CD4-positive, alpha-beta T cell treated with Interleukin-1 beta for 1 hour (primary cell): ENCODE measurements around the gene RBM4.
"Not testable (repeated sequence)": the region's sequence is repeated elsewhere in the genome, so short reads cannot be mapped to it uniquely, and the experiment has no call there.

Source experiments
- DNase-seq, 2 donors: peaks; one replicate each; pipeline ENCODE4 v3.0.0-alpha.2; 2020 to 2022

The RBM4 gene, protein sequence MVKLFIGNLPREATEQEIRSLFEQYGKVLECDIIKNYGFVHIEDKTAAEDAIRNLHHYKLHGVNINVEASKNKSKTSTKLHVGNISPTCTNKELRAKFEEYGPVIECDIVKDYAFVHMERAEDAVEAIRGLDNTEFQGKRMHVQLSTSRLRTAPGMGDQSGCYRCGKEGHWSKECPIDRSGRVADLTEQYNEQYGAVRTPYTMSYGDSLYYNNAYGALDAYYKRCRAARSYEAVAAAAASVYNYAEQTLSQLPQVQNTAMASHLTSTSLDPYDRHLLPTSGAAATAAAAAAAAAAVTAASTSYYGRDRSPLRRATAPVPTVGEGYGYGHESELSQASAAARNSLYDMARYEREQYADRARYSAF

DNA sequence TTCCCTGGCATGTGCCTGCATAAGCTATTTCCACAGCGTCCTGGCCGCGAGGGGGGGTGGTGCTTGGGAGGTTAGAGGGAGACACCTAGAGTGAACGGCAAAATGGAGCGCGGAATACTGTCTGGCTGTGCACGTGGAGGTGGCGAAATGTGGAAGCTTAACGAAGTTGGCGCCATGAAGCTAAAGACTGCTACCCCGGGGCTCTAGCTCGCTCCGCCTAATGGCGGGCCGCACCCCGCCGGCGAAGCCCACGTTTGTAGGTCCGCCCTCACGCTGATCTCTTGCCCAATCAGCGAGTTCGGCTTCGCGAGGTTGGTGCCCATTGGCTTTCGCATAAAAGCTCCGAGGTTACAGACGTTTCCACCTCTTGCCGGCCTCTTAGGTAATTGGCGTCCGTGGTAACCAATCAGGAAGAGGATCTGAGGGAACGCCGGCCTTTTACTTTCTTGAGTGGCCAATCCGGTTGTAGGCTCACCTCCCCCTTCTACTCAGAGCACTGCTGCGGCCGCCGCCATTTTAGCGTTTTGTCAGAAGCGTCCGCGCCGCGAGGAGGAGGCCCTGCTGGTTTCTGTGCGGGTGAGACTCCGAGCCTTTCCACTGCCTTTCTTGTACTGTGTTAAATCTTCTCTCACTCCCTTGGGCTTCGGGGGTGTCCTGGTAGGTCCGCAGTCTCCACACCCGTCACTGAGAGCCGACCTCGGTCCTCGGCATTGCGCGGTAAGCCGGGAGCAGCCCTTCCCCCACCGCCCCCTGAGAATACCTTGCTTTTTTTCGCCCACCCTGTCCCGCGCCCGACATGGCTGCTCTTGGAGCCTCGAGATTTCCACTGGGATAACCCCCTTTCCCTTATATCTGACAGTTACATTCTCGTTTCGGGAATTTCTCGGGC lies at the start of gene RBM4:
TSS of gene RBM4 (plus strand) at position 527 of the 889 bp plus-strand sequence. CDS start 1,009 bp downstream, outside the sequence.
- peak; percentile 98 to 99 for DNase-seq

DNA sequence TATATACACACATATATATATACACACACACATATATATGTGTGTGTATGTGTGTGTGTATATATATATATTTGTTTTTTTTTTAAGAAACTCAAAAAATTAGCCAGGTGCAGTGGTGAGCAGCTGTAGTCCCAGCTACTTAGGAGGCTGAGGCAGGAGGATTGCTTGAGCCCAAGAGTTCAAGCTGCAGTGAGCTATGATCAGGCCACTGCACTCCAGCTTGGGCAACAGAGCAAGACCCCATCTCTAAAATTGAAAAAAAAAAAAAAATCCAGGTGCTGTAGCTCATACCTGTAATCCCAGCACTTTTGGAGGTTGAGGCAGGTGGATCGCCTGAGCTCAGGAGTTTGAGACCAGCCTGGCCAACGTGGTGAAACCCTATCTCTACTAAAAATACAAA lies 49.2 kb upstream of the RBM4 start:
- DNase-seq, result not testable (repeated sequence)

DNA sequence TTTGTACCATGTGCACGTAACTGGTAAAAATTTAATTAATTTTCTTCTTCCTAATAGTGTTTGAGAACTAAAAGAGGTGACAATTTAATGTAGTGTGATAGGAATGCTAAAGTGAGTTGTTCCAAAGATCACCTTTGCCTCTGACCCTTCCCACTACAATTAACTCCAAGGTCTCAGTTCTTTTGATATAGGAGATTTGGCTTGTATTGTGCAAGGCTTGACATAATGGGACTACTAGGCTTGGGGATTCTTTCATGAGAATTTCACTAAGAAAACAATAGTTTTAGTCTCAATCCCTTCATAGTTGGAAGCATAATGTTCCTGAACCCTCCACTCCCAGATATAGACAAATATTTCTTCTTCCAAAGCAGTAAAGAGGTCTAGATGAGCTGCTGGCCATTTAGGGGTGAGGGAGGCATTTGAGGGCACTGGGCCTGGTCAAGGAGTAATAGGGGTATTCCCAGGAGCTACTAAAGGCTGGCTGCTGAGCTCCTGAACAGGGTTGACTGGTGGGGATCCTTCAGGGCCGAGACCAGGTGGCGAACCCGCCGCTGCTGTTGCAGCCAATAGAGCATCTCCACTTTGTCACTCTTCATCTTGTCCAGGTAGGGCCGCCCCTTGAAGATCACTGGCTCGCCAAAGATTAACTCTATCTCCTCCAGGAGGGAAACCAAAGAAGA lies 48.4 kb upstream of the RBM4 start:
- DNase-seq, result no peak

DNA sequence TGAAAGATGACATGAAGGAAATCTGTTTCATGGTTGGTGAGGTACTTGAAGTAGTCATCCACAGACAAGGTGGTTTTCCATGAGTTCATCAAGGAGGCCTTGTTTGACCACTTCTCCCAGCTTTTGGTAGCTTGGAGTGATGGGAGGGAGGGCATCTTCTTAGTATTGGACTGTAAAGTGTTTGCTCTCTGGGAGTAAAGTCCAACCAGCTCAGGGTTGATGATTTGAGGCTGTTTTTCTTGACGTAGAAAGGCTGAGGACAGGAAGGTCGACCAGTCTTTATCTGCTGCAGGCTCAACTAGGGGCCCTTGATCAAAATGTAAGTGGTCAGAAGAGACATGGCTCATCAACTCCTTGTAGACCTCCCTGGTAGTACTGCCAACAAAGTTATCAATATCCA lies 47.3 kb upstream of the RBM4 start:
- no peak for DNase-seq

DNA sequence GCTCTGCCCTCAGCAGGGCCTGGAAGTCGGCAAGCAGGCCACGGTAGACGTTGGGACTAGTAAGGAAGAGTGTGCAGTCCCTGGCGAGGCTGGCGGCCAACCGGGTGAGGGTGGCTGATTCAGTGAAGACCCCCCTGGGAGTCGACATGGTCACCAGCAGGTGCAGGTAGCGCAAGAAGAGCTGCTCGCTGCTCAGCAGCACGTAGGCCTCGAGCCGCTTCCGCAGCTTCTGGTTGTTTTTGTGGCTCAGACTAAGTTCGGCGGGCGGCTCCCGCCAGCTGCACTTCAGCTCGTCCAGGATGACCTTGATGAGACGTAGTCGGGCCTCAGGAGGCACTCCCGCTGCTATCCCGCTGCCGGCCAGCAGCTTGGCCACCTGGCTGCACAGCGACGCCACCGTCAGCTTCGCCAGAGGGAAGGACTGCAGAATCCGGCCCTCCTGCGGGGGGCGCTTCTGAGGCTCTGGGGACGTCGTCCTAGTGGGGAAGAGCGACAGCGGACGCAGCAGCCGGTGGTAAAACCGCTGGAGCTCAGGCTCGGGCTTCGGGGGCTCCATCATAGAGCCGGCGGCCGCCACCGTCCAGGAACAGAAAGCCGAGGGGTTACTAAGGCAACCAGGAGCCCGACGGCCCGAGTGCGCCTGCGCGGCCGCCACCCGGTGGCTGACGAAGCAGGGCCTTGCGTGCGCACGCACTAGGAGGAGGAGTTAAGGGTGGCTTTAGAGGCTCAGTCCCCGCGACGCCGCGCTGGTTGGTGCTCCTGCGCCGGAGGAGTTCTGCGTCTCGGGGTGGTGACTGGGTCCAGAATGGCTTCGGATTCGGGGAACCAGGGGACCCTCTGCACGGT lies 45.8 kb upstream of the RBM4 start, which contains the start of the genes CCDC87 and CCS:
TSS of gene CCDC87 (minus strand) at position 607 of the 846 bp plus-strand sequence. CDS start at position 559, 48 bp downstream.
TSS of gene CCS (plus strand) at position 729 of the 846 bp plus-strand sequence. CDS start at position 806, 77 bp downstream.
- DNase-seq, result peak; percentile 99

DNA sequence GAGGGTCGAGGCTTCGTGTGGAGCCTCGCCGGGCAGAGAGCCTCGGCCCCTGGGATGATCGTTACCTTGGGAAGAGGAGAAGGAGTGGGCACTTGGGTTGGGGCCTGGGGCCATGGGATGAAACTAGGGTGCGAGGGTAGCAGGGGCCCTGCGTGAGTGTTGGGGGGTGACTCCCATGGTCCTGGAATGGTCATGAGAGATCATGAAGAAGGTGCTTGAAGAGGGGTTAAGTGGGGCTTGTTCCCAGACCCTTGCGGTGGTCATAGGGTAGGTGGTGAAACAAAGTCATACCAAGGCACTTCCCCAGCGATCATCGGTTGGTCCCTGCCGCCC lies 45.2 kb upstream of the RBM4 start:
- no peak for DNase-seq

DNA sequence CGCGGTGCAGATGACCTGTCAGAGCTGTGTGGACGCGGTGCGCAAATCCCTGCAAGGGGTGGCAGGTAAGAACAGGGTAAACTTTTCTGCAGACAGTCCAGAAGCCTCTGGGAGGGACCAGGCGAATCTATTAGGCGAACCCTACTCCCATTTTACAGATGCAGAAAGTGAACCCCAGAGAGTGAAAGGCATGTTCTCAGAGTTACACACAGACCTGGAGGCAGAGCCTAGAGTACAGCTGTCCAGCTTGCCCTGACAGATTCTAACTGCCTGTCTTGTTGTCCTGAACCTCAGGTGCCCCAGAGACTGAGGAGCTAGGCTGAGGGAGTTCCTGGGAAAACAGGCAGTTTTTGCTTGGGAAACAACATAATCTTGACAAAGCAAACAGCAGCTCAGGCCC lies 44.9 kb upstream of the RBM4 start:
- no peak for DNase-seq

DNA sequence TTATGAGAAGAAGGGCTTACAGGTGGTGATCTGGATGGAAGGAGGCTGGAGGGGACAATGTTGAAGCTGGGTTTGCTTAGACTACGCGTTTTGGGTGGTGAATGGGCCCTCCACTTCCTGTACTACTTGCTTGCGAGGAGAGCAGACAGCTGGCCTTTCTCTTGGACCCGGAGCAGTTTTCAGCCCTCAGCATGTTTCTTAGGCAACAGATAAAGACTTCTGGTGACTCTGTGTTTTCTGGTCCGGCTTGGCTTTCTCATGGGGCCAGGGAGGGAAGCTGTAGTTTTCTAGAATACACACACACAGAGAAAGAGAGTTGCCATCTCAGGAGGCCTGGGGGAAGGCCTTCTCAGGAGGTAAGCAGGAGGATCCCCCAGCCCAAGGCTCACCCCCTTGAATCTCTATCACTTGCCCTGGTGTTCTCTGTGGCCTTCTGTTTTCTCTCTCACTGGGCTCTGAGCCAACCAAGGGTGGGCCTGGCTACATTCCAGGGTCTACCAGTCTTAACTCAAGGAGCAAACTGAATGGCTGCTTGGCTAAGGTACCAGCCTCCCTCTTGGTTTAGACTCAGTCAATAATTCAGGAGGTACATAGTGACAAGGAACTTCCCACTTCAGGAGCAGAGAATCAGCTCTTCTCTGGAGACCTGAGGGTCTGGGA lies 43.1 kb upstream of the RBM4 start:
- no peak for DNase-seq

DNA sequence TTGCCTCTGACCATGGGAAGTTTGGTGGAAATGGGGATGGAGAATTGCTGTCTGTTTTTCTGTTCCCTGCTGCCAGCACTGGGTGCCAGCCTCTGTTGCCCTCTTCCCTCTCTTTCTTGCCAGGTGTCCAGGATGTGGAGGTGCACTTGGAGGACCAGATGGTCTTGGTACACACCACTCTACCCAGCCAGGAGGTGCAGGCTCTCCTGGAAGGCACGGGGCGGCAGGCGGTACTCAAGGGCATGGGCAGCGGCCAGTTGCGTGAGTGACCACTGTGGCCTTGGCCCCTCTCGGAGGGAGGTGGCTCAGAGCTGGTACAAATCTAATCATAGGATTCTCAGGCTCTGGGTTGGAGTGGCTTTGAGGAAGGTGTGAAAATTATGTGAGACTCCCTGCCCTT lies 39.5 kb upstream of the RBM4 start:
- DNase-seq, result no peak

DNA sequence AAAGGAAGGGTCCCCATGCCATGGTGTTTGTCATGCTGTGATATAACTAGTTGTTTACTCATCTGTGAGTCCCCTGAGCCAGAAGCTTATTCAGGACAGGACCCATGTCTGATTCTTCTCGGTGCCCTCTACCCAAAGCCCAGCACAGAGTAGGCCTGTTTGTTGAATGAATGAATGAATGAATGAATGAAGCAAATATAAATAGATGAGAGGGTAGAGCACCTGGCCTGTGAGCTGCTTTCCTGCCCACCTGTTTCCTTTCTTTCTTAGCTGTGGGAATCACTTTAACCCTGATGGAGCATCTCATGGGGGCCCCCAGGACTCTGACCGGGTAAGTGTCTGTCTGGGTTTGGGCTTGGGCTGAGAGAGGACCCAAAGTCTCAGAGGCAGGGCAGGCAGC lies 38.3 kb upstream of the RBM4 start:
- no peak for DNase-seq

DNA sequence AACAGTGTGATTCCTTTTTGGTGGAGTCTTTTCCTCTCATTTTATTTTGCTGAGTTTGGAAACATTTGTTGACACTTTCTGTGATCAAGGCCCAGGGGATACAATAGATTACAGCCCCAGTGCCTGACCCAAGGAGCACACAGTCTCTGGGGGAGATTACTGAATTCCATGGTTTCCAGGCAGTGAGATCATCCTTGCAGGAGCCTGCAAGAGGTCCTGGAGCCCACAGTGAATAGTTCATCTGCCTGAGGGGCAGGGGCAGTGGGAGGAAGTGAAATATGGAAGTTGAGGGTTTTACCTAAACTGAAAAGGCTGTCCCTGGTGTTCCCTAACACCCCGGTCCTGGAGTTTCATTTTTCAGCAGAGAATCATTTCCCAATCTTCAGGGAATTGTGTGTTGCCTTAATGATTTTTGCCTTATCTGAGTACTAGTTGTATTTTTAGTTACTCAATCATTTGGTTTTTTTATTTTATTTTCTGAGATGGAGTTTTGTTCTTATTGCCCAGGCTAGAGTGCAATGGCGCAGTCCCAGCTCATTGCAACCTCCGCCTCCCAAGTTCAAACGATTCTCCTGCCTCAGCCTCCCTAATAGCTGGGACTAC lies 37.8 kb upstream of the RBM4 start:
- no peak for DNase-seq

DNA sequence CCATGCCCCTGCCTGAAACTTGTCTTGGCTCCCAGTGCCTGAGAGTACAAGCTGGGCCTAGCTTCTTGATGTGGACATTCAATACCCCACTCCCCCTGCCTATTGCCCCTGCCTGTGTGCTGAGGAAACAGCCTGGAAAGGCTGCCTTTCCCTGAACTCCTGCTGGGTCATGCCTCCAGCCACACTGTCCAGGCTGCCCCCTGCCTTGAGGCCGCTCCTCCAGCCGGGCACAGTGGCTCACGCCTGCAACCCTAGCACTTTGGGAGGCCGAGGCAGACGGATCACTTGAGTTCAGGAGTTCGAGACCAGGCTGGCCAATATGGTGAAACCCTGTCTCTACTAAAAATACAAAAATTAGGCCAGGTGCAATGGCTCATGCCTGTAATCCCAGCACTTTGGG lies 35.4 kb upstream of the RBM4 start:
- DNase-seq, result no peak

DNA sequence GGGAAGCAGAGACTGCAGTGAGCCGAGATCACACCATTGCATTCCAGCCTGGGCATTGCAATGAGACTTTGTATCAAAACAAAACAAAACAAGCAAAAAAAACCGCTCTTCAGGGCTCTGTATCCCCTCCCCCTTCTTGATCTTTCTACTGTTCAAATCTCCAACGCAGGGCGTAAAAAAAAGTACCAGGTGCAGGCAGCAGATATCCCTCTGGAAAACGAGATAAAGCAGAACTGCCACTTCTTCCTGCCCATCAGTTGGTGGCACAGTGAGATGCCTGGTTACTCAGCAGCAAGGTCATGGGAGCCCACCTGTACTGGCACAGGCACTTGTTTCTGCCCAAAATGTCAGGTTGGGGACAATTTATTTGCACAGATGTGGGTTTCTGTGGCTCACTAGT lies 34.3 kb upstream of the RBM4 start:
- DNase-seq, result no peak

DNA sequence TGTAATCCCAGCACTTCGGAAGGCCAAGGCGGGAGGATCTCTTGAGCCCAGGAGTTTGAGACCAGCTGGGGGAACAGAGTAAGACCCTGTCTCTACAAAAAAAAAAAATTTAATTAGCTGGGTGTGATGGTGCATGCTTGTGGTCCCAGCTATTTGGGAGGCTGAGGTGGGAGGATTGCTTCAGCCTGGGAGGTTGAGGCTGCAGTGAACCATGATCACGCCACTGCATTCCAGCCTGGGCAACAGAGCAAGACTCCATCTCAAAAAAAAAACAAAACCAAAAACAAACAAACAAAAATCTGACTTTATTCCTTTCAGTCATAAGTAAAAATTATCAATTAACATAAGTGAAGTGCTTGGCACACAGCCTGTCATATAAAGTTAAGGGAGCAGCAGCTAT lies 31.9 kb upstream of the RBM4 start:
- not testable (repeated sequence) for DNase-seq

DNA sequence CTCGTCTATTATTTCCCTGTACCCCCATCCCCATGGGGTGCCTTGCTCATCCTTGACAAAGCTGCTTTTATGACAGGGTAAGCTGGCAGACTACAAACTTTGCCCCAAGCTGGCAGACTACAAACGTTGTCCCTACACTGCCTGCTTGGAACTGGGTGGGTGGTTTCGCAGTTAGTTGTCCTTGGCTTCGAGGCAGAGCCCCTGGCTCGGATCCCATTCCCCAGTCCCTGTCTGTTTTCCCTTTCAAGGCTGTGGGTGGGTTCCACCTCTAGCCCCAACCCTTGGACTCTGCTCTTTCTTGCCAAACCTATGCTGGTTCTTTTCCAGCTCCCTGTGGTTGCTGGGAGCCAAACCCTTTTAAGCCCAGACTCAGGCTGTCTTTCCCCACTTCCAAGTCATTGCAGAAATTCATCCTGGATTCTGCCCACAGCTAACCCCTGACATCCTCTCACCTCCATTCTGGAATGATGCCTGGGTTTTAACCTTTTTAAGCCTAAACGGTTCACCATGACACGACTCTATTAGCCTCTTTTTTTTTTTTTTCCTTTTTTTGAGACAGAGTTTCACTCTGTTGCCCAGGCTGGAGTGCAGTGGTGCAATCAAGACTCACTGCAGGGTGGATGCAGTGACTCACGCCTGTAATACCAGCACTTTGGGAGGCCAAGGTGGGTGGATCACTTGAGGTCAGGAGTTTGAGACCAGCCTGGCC lies 31.2 kb upstream of the RBM4 start:
- peak in 1 of 2 donors; percentile 16 for DNase-seq

DNA sequence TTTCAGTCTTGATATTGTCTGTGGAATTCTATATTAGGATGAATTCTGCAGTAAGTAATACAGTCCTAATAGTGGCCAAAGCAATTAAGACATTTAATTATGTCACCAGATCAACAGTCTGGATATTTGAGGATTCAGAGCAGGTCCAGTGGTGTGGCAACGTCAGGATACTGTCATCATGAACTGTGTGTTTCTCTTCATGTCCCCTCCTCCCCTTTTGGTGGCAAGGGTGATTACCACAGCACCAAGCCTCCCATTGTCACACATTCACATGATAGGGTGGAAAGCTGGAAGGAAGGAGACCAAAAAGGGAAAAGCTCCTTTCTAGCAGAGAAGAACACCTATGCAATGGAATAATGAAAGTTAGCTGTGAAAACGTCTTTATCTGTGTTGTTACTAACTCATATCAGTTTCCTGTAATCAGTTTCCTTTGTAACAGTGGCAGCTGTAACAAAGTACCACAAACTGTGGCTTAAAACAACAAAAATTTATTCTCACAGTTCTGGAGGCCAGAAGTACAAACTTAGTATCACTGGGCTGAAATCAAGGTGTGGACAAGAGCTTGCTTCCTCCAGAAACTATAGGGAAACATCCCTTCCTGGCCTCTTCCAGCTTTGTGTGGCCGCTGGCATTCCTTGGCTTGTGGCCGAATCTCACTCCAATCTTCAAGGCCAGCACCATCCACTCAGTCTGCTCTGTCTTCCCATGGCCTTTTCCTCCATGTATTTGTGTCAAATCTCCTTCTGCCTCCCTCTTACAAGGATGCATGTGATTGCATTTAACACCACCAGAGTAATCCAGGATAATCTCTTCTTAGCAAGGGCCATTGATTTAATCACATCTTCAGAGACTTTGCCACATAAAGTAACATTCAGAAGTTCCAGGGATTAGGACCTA lies 28.5 kb upstream of the RBM4 start:
- no peak for DNase-seq

DNA sequence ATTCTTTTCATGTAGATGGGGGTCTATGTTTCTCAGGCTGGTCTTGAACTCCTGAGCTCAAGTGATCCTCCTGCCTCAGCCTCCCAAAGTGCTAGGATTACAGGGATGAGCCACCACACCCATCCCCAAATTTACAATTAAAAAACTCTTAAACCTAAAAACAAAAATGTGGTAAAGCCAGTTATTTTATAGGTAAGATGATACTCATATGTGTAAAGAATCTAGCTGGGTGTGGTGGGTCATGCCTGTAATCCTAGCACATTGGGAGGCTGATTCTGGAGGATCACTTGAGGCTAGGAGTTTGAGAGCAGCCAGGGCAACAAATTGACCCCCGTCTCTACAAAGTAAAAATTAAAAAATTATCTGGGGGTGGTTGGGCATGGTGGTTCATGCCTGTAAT lies 26.0 kb upstream of the RBM4 start:
- DNase-seq, result no peak

DNA sequence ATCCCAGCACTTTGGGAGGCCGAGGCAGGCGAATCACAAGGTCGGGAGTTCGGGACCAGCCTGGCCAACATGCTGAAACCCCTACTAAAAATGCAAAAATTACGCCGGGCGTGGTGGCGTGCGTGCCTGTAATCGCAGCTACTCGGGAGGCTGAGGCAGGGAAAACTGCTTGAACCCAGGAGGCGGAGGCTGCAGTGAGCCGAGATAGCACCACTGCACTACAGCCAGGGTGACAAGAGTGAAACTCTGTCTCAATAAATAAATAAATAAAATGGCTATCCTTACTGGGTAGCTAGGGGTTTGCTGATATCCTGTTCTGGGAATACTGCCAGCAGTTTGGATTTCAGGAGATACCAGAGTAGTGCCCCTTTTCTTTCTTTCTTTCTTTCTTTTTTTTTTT lies 24.4 kb upstream of the RBM4 start:
- DNase-seq, result no peak

DNA sequence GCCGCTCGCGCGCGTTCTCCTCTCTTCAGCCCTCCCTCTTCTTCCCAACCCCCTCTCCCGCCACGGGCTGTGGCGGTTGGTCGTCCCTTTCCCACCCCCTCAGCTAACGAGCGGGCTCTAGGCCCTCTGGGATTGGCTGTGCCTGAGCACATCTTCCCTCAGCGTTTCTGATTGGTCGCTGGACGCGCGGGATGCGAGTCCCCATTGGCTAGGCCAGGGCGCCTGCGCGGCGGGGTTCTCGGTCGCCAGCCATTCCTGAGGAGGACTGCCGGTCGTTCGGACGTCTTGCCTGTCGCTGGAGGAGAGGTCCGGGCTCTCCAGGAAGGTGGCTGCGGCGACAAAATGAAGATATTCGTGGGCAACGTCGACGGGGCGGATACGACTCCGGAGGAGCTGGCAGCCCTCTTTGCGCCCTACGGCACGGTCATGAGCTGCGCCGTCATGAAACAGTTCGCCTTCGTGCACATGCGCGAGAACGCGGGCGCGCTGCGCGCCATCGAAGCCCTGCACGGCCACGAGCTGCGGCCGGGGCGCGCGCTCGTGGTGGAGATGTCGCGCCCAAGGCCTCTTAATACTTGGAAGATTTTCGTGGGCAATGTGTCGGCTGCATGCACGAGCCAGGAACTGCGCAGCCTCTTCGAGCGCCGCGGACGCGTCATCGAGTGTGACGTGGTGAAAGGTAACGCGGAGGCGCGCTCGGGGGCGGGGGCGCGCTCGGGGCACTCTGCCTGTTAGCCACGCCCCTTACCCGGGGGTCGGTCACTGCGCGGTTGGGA lies 21.9 kb upstream of the RBM4 start, which contains the start of gene RBM14:
TSS of gene RBM14 (plus strand) at position 252 of the 776 bp plus-strand sequence. CDS start at position 343, 91 bp downstream.
- peak; percentile 99 for DNase-seq
